GM18505 (cell line): Measurements from ENCODE around the gene MYH7B.

Experiments used
- ATAC-seq: cut with Tn5 transposase; IDR thresholded peaks from one replicate; pipeline ENCODE4 v1.9.1; 2021; ENCODE audit not compliant: unreplicated experiment
- POLR2A ChIP-seq: IDR thresholded peaks from 4 replicates; pipeline ENCODE4 v1.6.1; 2011; ENCODE audit warnings: borderline replicate concordance; ENCODE audit not compliant: insufficient read depth, insufficient read length; ENCODE audit errors: extremely low read depth

Gene MYH7B

DNA sequence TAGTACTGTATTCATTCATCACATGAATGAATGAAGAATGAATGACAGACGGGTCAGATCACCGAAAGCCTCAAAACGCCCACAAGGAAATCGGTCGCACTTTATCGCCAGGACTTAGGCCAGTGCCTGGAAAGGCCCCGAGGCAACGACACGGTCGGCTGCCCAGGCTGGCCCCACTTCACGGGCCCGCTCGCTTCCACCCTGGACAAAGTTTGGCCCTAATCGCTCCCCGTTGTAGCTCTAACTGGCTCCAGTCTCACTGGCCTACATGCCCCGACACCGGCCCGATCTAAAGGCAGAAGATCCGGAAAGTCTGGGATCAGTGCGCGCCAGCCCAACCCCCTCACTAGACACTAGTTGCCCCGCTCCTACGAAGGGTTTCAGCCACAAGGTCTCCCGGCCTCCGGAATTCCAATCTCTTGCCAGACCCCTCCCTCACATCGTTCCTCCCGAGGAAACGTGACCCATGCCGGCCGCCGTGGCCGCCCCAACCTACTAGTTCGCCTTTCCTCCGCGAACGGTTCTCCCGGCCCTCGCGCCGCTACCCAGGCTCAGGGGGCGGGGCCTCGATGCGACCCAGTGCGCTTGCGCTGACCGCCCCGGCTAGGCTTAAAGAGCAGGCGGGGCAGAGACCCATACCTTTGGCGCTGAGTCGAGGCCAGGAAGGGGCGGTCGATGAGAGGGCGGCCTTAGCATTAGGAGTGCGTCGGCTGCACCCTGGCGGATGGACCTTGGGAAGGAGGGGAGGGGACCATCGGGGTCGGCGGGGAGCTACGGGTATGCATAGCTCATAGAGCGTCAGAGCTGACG, at the start of gene MYH7B, which contains the start of gene GSS:
Gene MYH7B (plus strand): TSS at position 638 of the 810 bp plus-strand sequence. CDS start 22,138 bp downstream, outside the sequence.
Gene GSS (minus strand): TSS at position 576 of the 810 bp plus-strand sequence. CDS start 3,954 bp downstream, outside the sequence.
- TF ChIP-seq POLR2A = peak; percentile 84
- ATAC-seq = peak; percentile 86

GRCh38 chr20:34907616-34908469, 47.8 kb upstream of the MYH7B start:
- no peak for TF ChIP-seq POLR2A
- no peak for ATAC-seq

DNA sequence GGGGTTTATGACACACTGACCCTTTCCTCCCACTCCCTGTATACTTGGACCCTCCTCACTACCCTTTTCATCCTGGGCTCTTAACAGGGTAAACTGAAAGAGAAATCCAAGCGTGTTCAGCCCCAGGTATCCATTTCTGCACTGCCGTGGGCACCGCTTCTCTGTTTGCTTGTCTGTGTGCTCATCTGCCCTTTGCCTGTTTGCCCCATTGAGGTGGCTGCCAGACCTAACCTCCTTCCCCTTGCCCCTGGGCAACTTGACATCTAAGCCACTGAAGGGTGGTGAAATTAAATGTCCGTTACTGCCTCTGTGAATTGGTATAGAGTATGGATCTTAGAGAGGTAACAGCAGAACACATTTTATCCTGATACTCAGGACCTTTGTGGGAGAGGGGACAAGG, 40.5 kb upstream of the MYH7B start:
- no peak for TF ChIP-seq POLR2A
- ATAC-seq = no peak

- no peak for ATAC-seq
- no peak for TF ChIP-seq POLR2A
Observed at GRCh38 chr20:34915749-34916455, 39.8 kb upstream of the MYH7B start.

DNA sequence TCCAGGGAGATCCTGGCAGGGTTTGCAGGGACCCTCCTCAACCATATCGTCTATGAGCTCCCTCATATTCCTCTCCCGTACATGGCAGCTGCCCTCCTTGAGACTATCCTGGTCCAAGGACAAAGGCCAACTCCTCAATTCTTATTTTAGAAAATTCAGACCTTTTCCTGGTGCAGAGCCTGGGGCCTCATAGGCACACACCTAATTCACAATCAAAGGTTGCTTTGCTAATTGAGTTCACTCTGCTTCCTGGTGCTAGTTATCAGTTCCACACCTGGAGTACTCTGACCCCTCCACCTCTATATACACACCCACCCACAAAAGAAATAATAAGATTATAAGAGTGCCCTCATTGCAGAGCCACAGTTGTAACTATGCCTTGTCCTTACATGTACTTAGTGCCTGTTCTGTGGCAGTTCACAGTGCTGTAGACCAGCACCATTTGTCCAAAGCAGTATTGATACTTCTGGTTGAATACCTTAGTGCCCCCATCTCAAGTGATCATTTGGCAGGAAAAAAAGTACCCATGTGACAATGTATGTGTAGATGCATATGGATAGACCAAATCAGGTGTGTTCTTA, 38.8 kb upstream of the MYH7B start:
- TF ChIP-seq POLR2A = no peak
- no peak for ATAC-seq

DNA sequence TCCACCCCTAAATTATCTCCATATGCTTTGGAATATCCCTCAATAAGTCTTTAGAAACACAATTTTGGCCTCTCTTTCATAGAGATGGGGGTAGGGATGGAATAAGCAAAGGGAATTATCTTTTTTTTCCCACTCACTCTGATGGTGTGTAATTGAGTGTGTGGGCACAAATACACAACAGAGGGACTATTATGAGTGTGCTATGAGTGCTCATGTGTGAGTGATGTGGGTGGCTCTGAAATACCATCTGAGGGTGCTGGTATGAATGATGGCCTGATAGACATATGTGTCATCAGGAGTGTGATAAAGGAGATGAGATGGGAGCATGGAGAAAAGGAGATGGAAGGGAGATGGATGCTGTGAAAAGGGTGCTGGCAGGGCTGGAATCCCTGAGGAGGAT, 35.6 kb upstream of the MYH7B start:
- ATAC-seq = no peak
- TF ChIP-seq POLR2A = no peak

DNA sequence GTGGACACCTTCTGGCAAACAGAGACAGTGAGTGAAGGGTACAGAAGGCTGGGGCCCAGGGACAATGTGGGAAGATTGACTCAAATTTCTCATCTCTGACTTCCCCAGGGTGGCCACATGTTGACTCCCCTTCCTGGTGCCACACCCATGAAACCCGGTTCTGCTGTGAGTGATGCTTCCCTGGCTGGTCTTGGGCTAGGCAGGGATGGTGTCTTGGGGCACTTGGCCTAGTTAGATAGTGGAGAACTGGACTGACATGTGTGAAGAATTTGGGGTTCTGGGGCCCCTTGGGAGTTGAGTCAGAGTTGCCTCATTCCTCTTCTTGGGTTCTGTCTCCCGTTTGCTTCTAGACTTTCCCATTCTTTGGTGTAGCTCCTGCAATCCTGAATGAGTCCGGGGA, 34.2 kb upstream of the MYH7B start:
- no peak for TF ChIP-seq POLR2A
- no peak for ATAC-seq

- no peak for ATAC-seq
- TF ChIP-seq POLR2A = no peak
Observed at GRCh38 chr20:34922654-34923381, 32.9 kb upstream of the MYH7B start.

DNA sequence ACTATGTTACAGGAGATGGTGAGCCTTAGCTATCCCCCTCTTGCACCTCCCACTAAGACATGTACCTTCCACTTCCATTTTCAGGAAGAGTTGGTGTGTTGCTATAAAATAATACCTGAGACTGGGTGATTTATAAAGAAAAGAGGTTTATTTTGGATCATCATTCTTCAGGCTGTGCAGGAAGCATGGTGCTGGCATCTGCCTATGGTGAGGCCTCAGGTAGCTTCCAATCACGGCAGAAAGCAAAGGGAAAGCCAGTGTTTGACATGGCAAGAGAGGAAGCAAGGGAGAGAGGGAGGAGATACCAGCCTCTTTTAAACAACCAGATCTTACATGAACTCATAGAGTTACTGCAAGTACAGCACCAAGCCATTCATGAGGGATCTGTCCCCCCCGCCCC, 32.3 kb upstream of the MYH7B start:
- ATAC-seq = no peak
- no peak for TF ChIP-seq POLR2A

DNA sequence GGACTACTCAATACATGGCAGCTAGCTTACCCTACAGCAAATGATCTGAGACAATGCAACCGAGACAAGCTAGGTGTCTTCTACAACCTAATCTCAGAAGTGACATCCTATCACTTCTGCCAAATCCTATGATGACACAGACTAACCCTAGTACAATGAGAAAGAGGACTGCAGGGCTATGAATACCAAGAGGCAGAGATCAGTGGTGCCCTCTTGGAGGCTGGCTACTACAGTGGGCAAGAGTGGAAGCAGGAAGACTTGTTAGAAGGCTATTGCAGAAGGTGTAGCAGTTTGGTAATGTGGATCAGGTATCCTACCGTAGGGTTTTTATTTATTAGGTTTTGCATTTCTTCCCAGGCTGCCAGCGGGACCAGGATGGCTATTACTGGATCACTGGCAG, 30.3 kb upstream of the MYH7B start:
- no peak for TF ChIP-seq POLR2A
- no peak for ATAC-seq

GRCh38 chr20:34925981-34926380, 29.7 kb upstream of the MYH7B start:
- no peak for TF ChIP-seq POLR2A
- no peak for ATAC-seq

- ATAC-seq = no peak
- TF ChIP-seq POLR2A = no peak
Observed at GRCh38 chr20:34926581-34926980, 29.1 kb upstream of the MYH7B start.
